K562 (cell line): ENCODE results near the gene TSC22D1. TPM values are rescaled to one million over a fixed set of nuclear protein-coding genes. Genes with fewer than 3 reads are reported as not detected.

Experiments
- ATAC-seq: fragments of 200-7000 bp; cut with Tn5 transposase; 3 replicates; pipeline ENCODE4 v1.9.1; 2020; ENCODE audit warnings: moderate library complexity
- BruUV-seq: library from RNA; stranded (reverse); fragments of 400-500 nt; replicated peaks from 2 replicates; lab custom pipeline; 2021; lab: Mats Ljungman, UMichigan
- CTCF ChIA-PET: fragments of 300-600 bp; formaldehyde crosslinking; extraction: SDS; loops from one replicate; lab custom pipeline; 2021; ENCODE audit warnings: low intra/inter-chr PET ratio; lab: Yijun Ruan, JAX
- POLR2A ChIA-PET: fragments of 300-600, 350-650 bp; sonication (Branson Sonifier 250); formaldehyde crosslinking; extraction: SDS; loops from one replicate; lab custom pipeline; 2021; ENCODE audit warnings: antibody characterized with exemption, inconsistent platforms; lab: Yijun Ruan, JAX
- DNase-seq, 4 experiments: peaks; one replicate each; pipeline versions ENCODE4 v3.0.0 to v3.0.0-alpha.2; 2011 to 2018; ENCODE audit warnings: low spot score in 3 of 4, mixed read lengths in 3 of 4; ENCODE audit errors: extremely low read depth in 1 of 4
- FAIRE-seq: peaks from 2 replicates; lab custom pipeline; 2011; peaks lifted over from hg19 to GRCh38; lab: Jason Lieb, UNC
- H2AFZ ChIP-seq: 2 replicates; pipeline ENCODE4 v1.6.0; 2011; ENCODE audit warnings: low read depth, low read length, control low read depth, inconsistent platforms
- H3K27ac ChIP-seq: fragments of 200-600 bp; 3 replicates; pipeline ENCODE4 v1.8.0; 2011; ENCODE audit warnings: low read depth, mild to moderate bottlenecking, control low read depth, inconsistent platforms, low read length, moderate library complexity, mixed read lengths; ENCODE audit errors: extremely low read depth
- H3K27me3 ChIP-seq, 2 experiments: fragments of 300-600 bp in 1 of 2; 2 replicates in 1 of 2; 3 replicates in 1 of 2; pipeline versions ENCODE4 v1.6.0 to v1.8.0; 2011; ENCODE audit warnings: inconsistent platforms in 2 of 2, low read length in 2 of 2, mild to moderate bottlenecking in 1 of 2, mixed read lengths in 1 of 2, moderate library complexity in 1 of 2; ENCODE audit not compliant: control insufficient read depth in 2 of 2, insufficient read depth in 2 of 2
- H3K36me3 ChIP-seq: fragments of 300-600 bp; 3 replicates; pipeline ENCODE4 v1.8.0; 2011; ENCODE audit warnings: mild to moderate bottlenecking, low read length, inconsistent platforms; ENCODE audit not compliant: control insufficient read depth, insufficient read depth
- H3K4me1 ChIP-seq, 2 experiments: fragments of 200-600 bp in 1 of 2; replicated peaks in 1 of 2; 2 replicates in 1 of 2; 3 replicates in 1 of 2; pipeline versions ENCODE4 v1.5.1 to v1.8.0; 2011; ENCODE audit warnings: inconsistent platforms in 2 of 2, low read length in 2 of 2, mild to moderate bottlenecking in 1 of 2, mixed read lengths in 1 of 2, moderate library complexity in 1 of 2; ENCODE audit not compliant: control insufficient read depth in 2 of 2, insufficient read depth in 2 of 2
- H3K4me2 ChIP-seq: 2 replicates; pipeline ENCODE4 v1.6.1; 2011; ENCODE audit warnings: low read length, control low read depth, inconsistent platforms, mixed read lengths; ENCODE audit not compliant: insufficient read depth
- H3K4me3 ChIP-seq: fragments of 200-600 bp; sonication (generic), shearing (Covaris generic); 2 replicates; pipeline ENCODE4 v1.5.1; 2016; ENCODE audit warnings: control low read depth, inconsistent platforms
- H3K79me2 ChIP-seq: fragments of 200-600 bp; 3 replicates; pipeline ENCODE4 v1.8.0; 2011; ENCODE audit warnings: low read length, inconsistent platforms; ENCODE audit not compliant: control insufficient read depth, insufficient read depth
- H3K9ac ChIP-seq, 2 experiments: 2 replicates each; pipeline versions ENCODE4 v1.6.0 to v1.6.1; 2011; ENCODE audit warnings: low read depth in 2 of 2, low read length in 2 of 2, control low read depth in 1 of 2, inconsistent platforms in 1 of 2, mild to moderate bottlenecking in 1 of 2, mixed read lengths in 1 of 2; ENCODE audit not compliant: insufficient read depth in 1 of 2
- H3K9me1 ChIP-seq: one replicate; pipeline ENCODE4 v1.6.0; 2011; ENCODE audit warnings: inconsistent platforms, mild to moderate bottlenecking, low read length, moderate library complexity; ENCODE audit not compliant: control insufficient read depth, insufficient read depth
- H3K9me3 ChIP-seq: replicated peaks from 2 replicates; pipeline ENCODE4 v1.5.1; 2011; ENCODE audit warnings: low read depth, low read length, inconsistent platforms; ENCODE audit not compliant: control insufficient read depth, insufficient read depth
- H4K20me1 ChIP-seq: replicated peaks from 2 replicates; pipeline ENCODE4 v1.6.1; 2011; ENCODE audit warnings: low read length, inconsistent platforms, mixed read lengths; ENCODE audit not compliant: control insufficient read depth, insufficient read depth
- ESRRA ChIP-seq: fragments of 450-650 bp; IDR thresholded peaks from 2 replicates; pipeline ENCODE4 v1.6.1; 2014; ENCODE audit warnings: low read depth, mild to moderate bottlenecking, moderate library complexity, borderline replicate concordance
- GABPB1 ChIP-seq: sonication (generic); formaldehyde crosslinking; IDR thresholded peaks from 2 replicates; pipeline ENCODE4 v1.8.0; 2022; ENCODE audit warnings: mild to moderate bottlenecking, missing genetic modification reagents
- HDAC8 ChIP-seq: fragments of 450-650 bp; IDR thresholded peaks from 2 replicates; pipeline ENCODE4 v1.6.1; 2016; ENCODE audit warnings: mild to moderate bottlenecking, missing genetic modification characterization, moderate library complexity, missing compliant biosample characterization
- JUN ChIP-seq, 2 experiments: sonication (generic) in 1 of 2; formaldehyde crosslinking in 1 of 2; IDR thresholded peaks; 2 replicates each; pipeline versions ENCODE4 v1.6.1 to v1.8.0; 2012 to 2022; ENCODE audit warnings: borderline replicate concordance in 2 of 2, mild to moderate bottlenecking in 2 of 2, improper control_type of control experiment in 1 of 2, low read depth in 1 of 2, low read length in 1 of 2, missing genetic modification reagents in 1 of 2
- NCOA2 ChIP-seq, 2 experiments: fragments of 450-650 bp; IDR thresholded peaks; 2 replicates each; pipeline ENCODE4 v1.6.1; 2018; ENCODE audit warnings: mild to moderate bottlenecking in 2 of 2, moderate library complexity in 1 of 2; ENCODE audit not compliant: partially characterized antibody in 2 of 2
- RBM22 ChIP-seq: fragments of 200-400 bp; formaldehyde crosslinking; IDR thresholded peaks from 2 replicates; pipeline ENCODE4 v1.6.1; 2018; ENCODE audit warnings: low read length, low read depth; ENCODE audit not compliant: poor library complexity, severe bottlenecking
- RBM34 ChIP-seq: fragments of 200-400 bp; formaldehyde crosslinking; IDR thresholded peaks from 2 replicates; pipeline ENCODE4 v1.6.1; 2018; ENCODE audit warnings: low read length, borderline replicate concordance; ENCODE audit not compliant: insufficient read depth
- RUNX1 ChIP-seq: sonication (generic); IDR thresholded peaks from 2 replicates; pipeline ENCODE4 v1.6.1; 2016; ENCODE audit warnings: antibody characterized with exemption, low read depth
- TCF7L2 ChIP-seq: fragments of 150-350 bp; IDR thresholded peaks from 2 replicates; pipeline ENCODE4 v1.6.1; 2016; ENCODE audit warnings: low read depth, mild to moderate bottlenecking, low read length, moderate library complexity
- ZC3H11A ChIP-seq: IDR thresholded peaks from 2 replicates; pipeline ENCODE4 v1.6.1; 2012; ENCODE audit warnings: low read depth, low read length, improper control_type of control experiment
- ZC3H4 ChIP-seq: sonication (generic); formaldehyde crosslinking; IDR thresholded peaks from 2 replicates; pipeline ENCODE4 v1.9.0; 2021; ENCODE audit warnings: missing genetic modification reagents, borderline replicate concordance
- ZNF239 ChIP-seq: fragments of 250-450 bp; sonication (Bioruptor Pico); IDR thresholded peaks from 2 replicates; pipeline ENCODE4 v1.4.0; 2020; ENCODE audit warnings: mild to moderate bottlenecking
- ZNF347 ChIP-seq: fragments of 450-650 bp; formaldehyde crosslinking; IDR thresholded peaks from 2 replicates; pipeline ENCODE4 v1.4.0; 2020; ENCODE audit warnings: low read depth, mild to moderate bottlenecking, moderate library complexity
- ZNF512 ChIP-seq: IDR thresholded peaks from 2 replicates; pipeline ENCODE4 v1.6.1; 2016; ENCODE audit warnings: missing genetic modification characterization, missing compliant biosample characterization
- ZNF76 ChIP-seq: fragments of 250-450 bp; sonication (Bioruptor Pico); IDR thresholded peaks from 2 replicates; pipeline ENCODE4 v1.4.0; 2020; ENCODE audit warnings: mild to moderate bottlenecking, moderate library complexity, borderline replicate concordance
- WGBS: fragments of 100-300 bp; shearing (Covaris generic); methylation state at CpG from one replicate; pipeline ENCODE4 v1.1.6; 2016; ENCODE audit warnings: low coverage, mixed read lengths; ENCODE audit not compliant: insufficient coverage; ENCODE audit errors: missing lambda C conversion rate; 5-methylcytosine and 5-hydroxymethylcytosine counted together
- in situ Hi-C: fragments of 300-500 bp; cut with MboI; formaldehyde crosslinking; loops from 4 replicates; pipeline ENCODE4 v1.15.0; 2018; ENCODE audit warnings: inconsistent platforms, mixed read lengths
- intact Hi-C: fragments of 100-400 bp; cut with micrococcal nuclease; formaldehyde crosslinking; loops from 2 replicates; pipeline ENCODE4 v1.14.2; 2022
- polyA plus RNA-seq, 8 experiments: library from polyadenylated mRNA; depleted of rRNA in 4 of 8; stranded (reverse) in 5 of 8; unstranded in 3 of 8; fragments of >200 nt; fragmentation: Nextera tagmentation in 2 of 8; fragmentation: Illumina TruSeq in 1 of 8; extraction: Ambion mirVana in 2 of 8; extraction: Trizol in 1 of 8; gene quantifications; 2 replicates each; pipeline versions ENCODE4 v1.2.1 to v1.2.3, GENCODE V29; 2011 to 2014; ENCODE audit warnings: inconsistent platforms in 1 of 8, missing spikeins in 1 of 8
- total RNA-seq, 7 experiments: library from RNA; depleted of rRNA in 6 of 7; stranded (reverse); fragments of >200 nt in 6 of 7; fragmentation: Illumina TruSeq in 2 of 7; extraction: Trizol in 2 of 7; gene quantifications; 2 replicates each; pipeline versions ENCODE4 v1.2.1 to v1.2.3, GENCODE V29; 2011 to 2021; ENCODE audit warnings: low replicate concordance in 1 of 7
- TF ChIP-seq, protein P1 (sequence below), 2 experiments: fragments of 450-650 bp in 1 of 2; sonication (generic) in 1 of 2; formaldehyde crosslinking; conservative IDR thresholded peaks; 2 replicates each; pipeline versions ENCODE4 v1.4.0 to v1.8.1; 2020 to 2022; ENCODE audit warnings: mild to moderate bottlenecking in 1 of 2, missing genetic modification reagents in 1 of 2

Gene TSC22D1
- total and polyA plus RNA-seq, 9 of the 15 experiments (the other 6 are each of a cell fraction or from before 2014, with no cell fraction given) = 2.6 to 19.8 (median 8.4) TPM

GRCh38 chr13:44407379-44407778 lies 168.8 kb downstream of the TSC22D1 start:
- POLR2A ChIA-PET = interaction anchor here (0.6 kb wide), 1 partner anchor 302 kb away, joined by 3 read pairs; no protein-coding TSS in a partner anchor
- no peak for ATAC-seq
- no peaks in the 10 kb centered on the region for H3K36me3 ChIP-seq

GRCh38 chr13:44406617-44407016 lies 169.5 kb downstream of the TSC22D1 start:
- Histone ChIP-seq H3K9me1 (no peaks in the 10 kb centered on the region), H3K36me3 (no peaks in the 10 kb centered on the region), H3K4me2 (no peak overlapping the region), H3K4me1 (peaks cover 0 to 3% of the 10 kb centered on the region in 2 experiments; a peak in 4 of 5 replicates), H3K9ac (no peak overlapping the region), H3K9me3 (no peaks in the 10 kb centered on the region), H3K27me3 (no peaks in the 10 kb centered on the region; a peak in 1 of 5 replicates), H3K4me3 (no peak overlapping the region), H3K79me2 (no peaks in the 10 kb centered on the region), H3K27ac (no peak overlapping the region), H2AFZ (no peak overlapping the region), H4K20me1 (no peaks in the 10 kb centered on the region)
- no peak for DNase-seq
- POLR2A ChIA-PET = no interaction called here
- intact Hi-C loops (no loop called here), in situ Hi-C loops (no loop called here)
- WGBS = 69% methylated on average over 4 of the region's 5 CpGs
- BruUV-seq = no TSS peak
- no peak for ATAC-seq
- FAIRE-seq = no peak
- CTCF ChIA-PET = no interaction called here
- TF ChIP-seq ZNF239 (no peak), GABPB1 (CRISPR knock-in tag) (no peak), ZNF512 (tag) (no peak), ZC3H4 (CRISPR knock-in tag) (no peak), HDAC8 (tag) (no peak), ESRRA (no peak), RBM34 (no peak)
- TF ChIP-seq, protein P1, sequence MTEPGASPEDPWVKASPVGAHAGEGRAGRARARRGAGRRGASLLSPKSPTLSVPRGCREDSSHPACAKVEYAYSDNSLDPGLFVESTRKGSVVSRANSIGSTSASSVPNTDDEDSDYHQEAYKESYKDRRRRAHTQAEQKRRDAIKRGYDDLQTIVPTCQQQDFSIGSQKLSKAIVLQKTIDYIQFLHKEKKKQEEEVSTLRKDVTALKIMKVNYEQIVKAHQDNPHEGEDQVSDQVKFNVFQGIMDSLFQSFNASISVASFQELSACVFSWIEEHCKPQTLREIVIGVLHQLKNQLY (CRISPR knock-in tag; conservative IDR thresholded peaks at IDR 0.05) = no peak

More at GRCh38 chr13:44407379-44407778, 168.8 kb downstream of the TSC22D1 start:
- H3K9me1 ChIP-seq = no peaks in the 10 kb centered on the region
- in situ Hi-C loops (no loop called here), intact Hi-C loops (no loop called here)
- H3K9me3 ChIP-seq = no peaks in the 10 kb centered on the region
- H3K4me1 ChIP-seq = peaks cover 5% of the 10 kb centered on the region in 2 experiments; a peak in 4 of 5 replicates
- H3K4me3 ChIP-seq = no peak overlapping the region
- no peaks in the 10 kb centered on the region; a peak in 1 of 5 replicates for H3K27me3 ChIP-seq
- H4K20me1 ChIP-seq = no peaks in the 10 kb centered on the region
- CTCF ChIA-PET = no interaction called here
- no peak overlapping the region for H3K9ac ChIP-seq
- H3K27ac ChIP-seq = no peak overlapping the region
- BruUV-seq = no TSS peak
- no peaks in the 10 kb centered on the region for H3K79me2 ChIP-seq
- FAIRE-seq (no peak), DNase-seq (no peak)
- no peak overlapping the region for H2AFZ ChIP-seq
- TF ChIP-seq ZNF347 (no peak), RUNX1 (no peak), RBM22 (no peak), ZC3H11A (no peak), NCOA2 (IDR thresholded peaks at IDR 0.05; ENCODE audit: partially characterized antibody in 2 of 2) (no peak), JUN (IDR thresholded peaks at IDR 0.05; ENCODE audit: borderline replicate concordance, low read depth, low read length) (no peak), JUN (CRISPR knock-in tag; IDR thresholded peaks at IDR 0.05; ENCODE audit: borderline replicate concordance) (no peak), TCF7L2 (no peak), ZNF76 (CRISPR knock-in tag) (no peak)
- no peak overlapping the region for H3K4me2 ChIP-seq
- 19% methylated on average over 3 of the region's 3 CpGs for WGBS
